Calu3 (cell line): ENCODE results near the gene BCL2L11. TPM values are rescaled to one million over a fixed set of nuclear protein-coding genes. Genes with fewer than 3 reads are reported as not detected.

ENCODE experiments used
- BruUV-seq: library from RNA; stranded (reverse); fragments of 400-500 nt; replicated peaks from 2 replicates; lab custom pipeline; 2021; lab: Mats Ljungman, UMichigan
- CTCF ChIA-PET: fragments of 300-600 bp; sonication (Branson Sonifier 250); formaldehyde crosslinking; loops from one replicate; lab custom pipeline; 2022; ENCODE audit warnings: antibody characterized with exemption; lab: Charles Lee
- DNase-seq: peaks from one replicate; pipeline ENCODE4 v3.0.0; 2022
- H3K27ac Mint-ChIP-seq: one replicate; pipeline ENCODE4 v1.8.0; 2022; ENCODE audit warnings: mixed read lengths; ENCODE audit not compliant: unreplicated experiment
- H3K27me3 Mint-ChIP-seq: one replicate; pipeline ENCODE4 v1.8.0; 2022; ENCODE audit warnings: mixed read lengths; ENCODE audit not compliant: unreplicated experiment
- H3K36me3 Mint-ChIP-seq: one replicate; pipeline ENCODE4 v1.8.0; 2022; ENCODE audit warnings: mild to moderate bottlenecking, moderate library complexity, mixed read lengths; ENCODE audit not compliant: insufficient read depth, unreplicated experiment
- H3K4me1 Mint-ChIP-seq: one replicate; pipeline ENCODE4 v1.8.0; 2022; ENCODE audit warnings: mild to moderate bottlenecking, low read depth, mixed read lengths; ENCODE audit not compliant: unreplicated experiment
- H3K4me3 Mint-ChIP-seq: one replicate; pipeline ENCODE4 v1.8.0; 2022; ENCODE audit warnings: mild to moderate bottlenecking, low read depth, moderate library complexity, mixed read lengths; ENCODE audit not compliant: unreplicated experiment
- H3K9me3 Mint-ChIP-seq: one replicate; pipeline ENCODE4 v1.8.0; 2022; ENCODE audit warnings: low read depth, mixed read lengths; ENCODE audit not compliant: unreplicated experiment
- intact Hi-C: fragments of 100-400 bp; cut with micrococcal nuclease; formaldehyde crosslinking; loops from one replicate; pipeline ENCODE4 v1.10.0; 2022; ENCODE audit not compliant: unreplicated experiment
- total RNA-seq: library from RNA; stranded (reverse); gene quantifications from 2 replicates; pipeline ENCODE4 v1.2.3, GENCODE V29; 2022
- TF ChIP-seq, protein P1 (sequence below): fragments of 200-600 bp; IDR thresholded peaks from one replicate; pipeline ENCODE4 v1.8.0; 2022; ENCODE audit warnings: antibody characterized with exemption; ENCODE audit not compliant: unreplicated experiment

BCL2L11 gene
- total RNA-seq, 1 experiment from 2014 or later, result 18.4 TPM

DNA sequence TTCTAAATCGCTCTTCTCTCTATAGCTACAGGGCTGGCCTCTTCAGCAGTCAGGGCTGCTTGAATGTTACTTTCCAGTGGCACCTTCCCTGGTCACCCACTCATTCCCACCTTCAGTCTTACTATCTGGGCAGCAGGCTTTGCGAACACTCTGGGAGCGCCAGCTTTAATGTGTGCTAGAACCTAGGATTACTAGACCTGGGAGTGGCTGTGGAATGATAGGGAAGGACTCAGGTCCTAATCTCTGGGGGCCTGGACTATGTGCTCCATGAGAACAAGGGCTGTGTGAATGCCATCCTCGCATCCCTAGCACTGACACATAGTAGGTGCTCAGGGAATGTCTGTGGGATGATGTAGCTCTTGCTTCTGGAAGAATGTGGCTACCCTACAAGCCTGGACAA is 57.6 kb downstream of the BCL2L11 start:
- BruUV-seq, result no TSS peak
- no peak overlapping the region for H3K27ac Mint-ChIP-seq
- CTCF ChIA-PET, result no interaction called here

DNA sequence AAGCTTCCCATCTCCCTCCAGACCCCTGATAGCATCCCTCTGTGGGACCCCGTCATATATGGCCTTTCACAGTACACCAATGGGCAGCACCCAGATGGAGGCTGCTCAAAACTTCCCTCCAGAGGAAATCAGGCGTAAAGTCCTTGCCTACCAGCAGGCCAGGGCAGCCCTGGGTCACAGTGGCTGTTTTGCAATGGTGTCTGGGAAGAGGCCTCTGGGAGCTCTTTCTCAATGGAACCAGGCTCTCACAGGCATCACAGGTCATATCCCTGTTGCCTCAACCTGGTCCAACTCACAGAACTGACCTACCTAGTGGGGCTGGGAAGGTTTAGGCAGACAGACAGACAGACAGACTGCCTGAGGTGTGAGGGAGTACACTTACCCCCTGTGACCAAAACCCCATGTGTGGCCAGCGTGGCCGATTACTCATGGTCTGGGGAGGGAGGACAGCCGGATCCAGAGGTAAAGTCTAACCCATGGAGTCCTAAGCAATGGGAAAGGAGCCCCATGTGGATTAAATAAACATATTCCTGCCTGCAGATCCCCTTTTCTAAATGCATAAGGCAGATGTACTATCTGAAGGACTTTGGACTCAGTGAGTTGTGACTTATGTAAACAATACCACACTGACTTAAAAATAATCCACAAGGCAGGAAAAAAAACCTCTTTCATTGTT is 58.2 kb downstream of the BCL2L11 start:
- Mint-ChIP-seq H3K27ac (no peak overlapping the region), H3K36me3 (no peaks in the 10 kb centered on the region), H3K27me3 (peaks cover 8% of the 10 kb centered on the region), H3K4me3 (no peak overlapping the region), H3K4me1 (no peaks in the 10 kb centered on the region), H3K9me3 (no peaks in the 10 kb centered on the region)
- intact Hi-C loops, result no loop called here
- peak; percentile 12 for DNase-seq
- TF ChIP-seq, protein P1, sequence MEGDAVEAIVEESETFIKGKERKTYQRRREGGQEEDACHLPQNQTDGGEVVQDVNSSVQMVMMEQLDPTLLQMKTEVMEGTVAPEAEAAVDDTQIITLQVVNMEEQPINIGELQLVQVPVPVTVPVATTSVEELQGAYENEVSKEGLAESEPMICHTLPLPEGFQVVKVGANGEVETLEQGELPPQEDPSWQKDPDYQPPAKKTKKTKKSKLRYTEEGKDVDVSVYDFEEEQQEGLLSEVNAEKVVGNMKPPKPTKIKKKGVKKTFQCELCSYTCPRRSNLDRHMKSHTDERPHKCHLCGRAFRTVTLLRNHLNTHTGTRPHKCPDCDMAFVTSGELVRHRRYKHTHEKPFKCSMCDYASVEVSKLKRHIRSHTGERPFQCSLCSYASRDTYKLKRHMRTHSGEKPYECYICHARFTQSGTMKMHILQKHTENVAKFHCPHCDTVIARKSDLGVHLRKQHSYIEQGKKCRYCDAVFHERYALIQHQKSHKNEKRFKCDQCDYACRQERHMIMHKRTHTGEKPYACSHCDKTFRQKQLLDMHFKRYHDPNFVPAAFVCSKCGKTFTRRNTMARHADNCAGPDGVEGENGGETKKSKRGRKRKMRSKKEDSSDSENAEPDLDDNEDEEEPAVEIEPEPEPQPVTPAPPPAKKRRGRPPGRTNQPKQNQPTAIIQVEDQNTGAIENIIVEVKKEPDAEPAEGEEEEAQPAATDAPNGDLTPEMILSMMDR, result no peak
- BruUV-seq, result no TSS peak
- CTCF ChIA-PET, result interaction anchor here (0.7 kb wide), 1 partner anchor 62 kb away, joined by 3 read pairs; no protein-coding TSS in a partner anchor

More for the DNA sequence above, 57.6 kb downstream of the BCL2L11 start:
- DNase-seq, result no peak
- Mint-ChIP-seq H3K9me3 (no peaks in the 10 kb centered on the region), H3K27me3 (peaks cover 8% of the 10 kb centered on the region), H3K4me3 (no peak overlapping the region), H3K36me3 (no peaks in the 10 kb centered on the region), H3K4me1 (no peaks in the 10 kb centered on the region)
- TF ChIP-seq, protein P1, result no peak
- intact Hi-C loops, result no loop called here

DNA sequence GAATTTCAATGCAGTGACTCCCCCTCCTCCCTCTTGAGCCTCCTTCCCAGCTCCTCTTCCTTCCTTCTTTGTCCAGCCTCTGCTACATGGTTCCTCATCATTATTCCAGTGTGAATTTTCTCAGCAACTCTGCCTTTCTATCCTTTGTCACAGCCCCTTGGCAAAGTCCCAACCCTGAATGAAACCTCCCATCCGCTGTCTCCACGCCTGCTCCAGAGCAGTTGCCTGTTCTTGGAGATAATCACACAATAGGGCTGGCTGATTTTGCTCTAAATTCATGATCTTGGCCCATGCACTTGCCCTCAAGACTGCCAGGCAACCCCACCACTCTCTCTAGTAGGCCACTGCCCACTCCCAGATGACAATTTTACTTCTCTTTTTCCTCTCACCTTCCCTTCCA is 61.4 kb downstream of the BCL2L11 start:
- TF ChIP-seq, protein P1, result no peak
- Mint-ChIP-seq H3K27ac (no peak overlapping the region), H3K27me3 (no peaks in the 10 kb centered on the region), H3K4me1 (peaks cover 9% of the 10 kb centered on the region), H3K36me3 (no peaks in the 10 kb centered on the region), H3K9me3 (no peaks in the 10 kb centered on the region), H3K4me3 (no peak overlapping the region)
- CTCF ChIA-PET, result no interaction called here
- intact Hi-C loops, result no loop called here
- DNase-seq, result no peak
- no TSS peak for BruUV-seq

DNA sequence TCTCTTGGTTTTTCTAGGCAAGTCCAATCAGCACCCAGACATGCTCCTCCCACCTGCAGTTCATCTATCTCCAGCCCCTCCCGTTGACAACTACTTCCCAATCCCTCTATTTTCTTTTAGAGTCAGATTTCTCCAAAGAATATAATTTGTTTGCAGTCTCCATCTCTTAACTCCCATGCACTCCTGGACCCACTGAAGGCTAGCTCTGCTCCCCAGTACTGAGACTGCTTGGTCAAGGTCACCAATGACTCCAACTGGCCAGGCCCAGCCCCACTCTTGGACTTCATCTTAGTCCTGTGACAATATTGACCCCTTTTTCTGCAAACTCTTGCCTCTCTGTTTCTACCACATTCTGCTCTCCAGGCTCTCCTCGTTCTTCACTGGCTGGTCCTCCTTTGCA is 62.0 kb downstream of the BCL2L11 start:
- CTCF ChIA-PET, result no interaction called here
- TF ChIP-seq, protein P1, result no peak
- H3K9me3 Mint-ChIP-seq, result no peaks in the 10 kb centered on the region
- no peaks in the 10 kb centered on the region for H3K36me3 Mint-ChIP-seq
- peaks cover 9% of the 10 kb centered on the region for H3K4me1 Mint-ChIP-seq
- H3K27ac Mint-ChIP-seq, result no peak overlapping the region
- H3K27me3 Mint-ChIP-seq, result no peaks in the 10 kb centered on the region
- DNase-seq, result no peak
- no TSS peak for BruUV-seq
- no peak overlapping the region for H3K4me3 Mint-ChIP-seq
- intact Hi-C loops, result no loop called here
